IMR-90 (cell line): Measurements from ENCODE around the gene USP24. TPM values are rescaled to one million over a fixed set of nuclear protein-coding genes. Genes with fewer than 3 reads are reported as not detected.

Experiments
- ATAC-seq: fragments of 200-7000 bp; cut with Tn5 transposase; 2 replicates; pipeline ENCODE4 v1.9.1; 2020; ENCODE audit warnings: low read depth, mild to moderate bottlenecking, moderate library complexity
- BruUV-seq: library from RNA; stranded (reverse); fragments of 400-500 nt; replicated peaks from 2 replicates; lab custom pipeline; 2021; lab: Mats Ljungman, UMichigan
- CTCF ChIA-PET: fragments of 300-600 bp; formaldehyde crosslinking; extraction: SDS; loops from one replicate; lab custom pipeline; 2021; ENCODE audit warnings: antibody characterized with exemption; lab: Yijun Ruan, JAX
- POLR2A ChIA-PET: fragments of 300-600 bp; sonication (Branson Sonifier 250); formaldehyde crosslinking; loops from one replicate; lab custom pipeline; 2022; ENCODE audit warnings: antibody characterized with exemption; ENCODE audit not compliant: unreplicated experiment; lab: Charles Lee
- DNase-seq: peaks from one replicate; pipeline ENCODE4 v3.0.0; 2013
- H2AFZ ChIP-seq: replicated peaks from 2 replicates; pipeline ENCODE3; 2013; ENCODE audit warnings: low read length, mild to moderate bottlenecking; ENCODE audit not compliant: poor library complexity
- H2AK5ac ChIP-seq: 2 replicates; pipeline ENCODE4 v1.6.1; 2013; ENCODE audit warnings: low read depth, low read length, inconsistent platforms
- H2AK9ac ChIP-seq: replicated peaks from 2 replicates; pipeline ENCODE3; 2013; ENCODE audit warnings: mild to moderate bottlenecking, low read depth, low read length, moderate library complexity; ENCODE audit not compliant: poor library complexity
- H2BK120ac ChIP-seq: 2 replicates; pipeline ENCODE4 v1.6.1; 2013; ENCODE audit warnings: low read depth, low read length, inconsistent platforms
- H2BK15ac ChIP-seq: 3 replicates; pipeline ENCODE4 v1.6.1; 2013; ENCODE audit warnings: low read depth, low read length, inconsistent platforms
- H2BK20ac ChIP-seq: 2 replicates; pipeline ENCODE4 v1.6.1; 2013; ENCODE audit warnings: low read depth, mild to moderate bottlenecking, inconsistent platforms, low read length, moderate library complexity
- H2BK5ac ChIP-seq: 2 replicates; pipeline ENCODE4 v1.6.1; 2013; ENCODE audit warnings: mild to moderate bottlenecking, low read depth, low read length, inconsistent platforms; ENCODE audit not compliant: poor library complexity, severe bottlenecking
- H3K14ac ChIP-seq: replicated peaks from 2 replicates; pipeline ENCODE4 v1.6.1; 2013; ENCODE audit warnings: low read depth, low read length, inconsistent platforms
- H3K18ac ChIP-seq: 2 replicates; pipeline ENCODE4 v1.6.1; 2013; ENCODE audit warnings: low read depth, low read length, control low read depth
- H3K23ac ChIP-seq: 2 replicates; pipeline ENCODE4 v1.6.1; 2013; ENCODE audit warnings: low read depth, low read length, inconsistent platforms
- H3K27ac ChIP-seq: 2 replicates; pipeline ENCODE4 v1.5.1; 2013; ENCODE audit warnings: mild to moderate bottlenecking, control low read depth, low read length; ENCODE audit not compliant: insufficient read depth
- H3K27me3 ChIP-seq: 2 replicates; pipeline ENCODE4 v1.6.1; 2013; ENCODE audit warnings: low read length; ENCODE audit not compliant: control insufficient read depth, insufficient read depth
- H3K36me3 ChIP-seq: 2 replicates; pipeline ENCODE4 v1.6.1; 2013; ENCODE audit warnings: low read length, mixed read lengths; ENCODE audit not compliant: control insufficient read depth, insufficient read depth
- H3K4ac ChIP-seq: 2 replicates; pipeline ENCODE4 v1.6.1; 2013; ENCODE audit warnings: low read depth, low read length, inconsistent platforms
- H3K4me1 ChIP-seq: 2 replicates; pipeline ENCODE4 v1.6.1; 2013; ENCODE audit warnings: low read length, mixed read lengths; ENCODE audit not compliant: control insufficient read depth, insufficient read depth
- H3K4me2 ChIP-seq: 2 replicates; pipeline ENCODE4 v1.6.1; 2013; ENCODE audit warnings: low read depth, mild to moderate bottlenecking, control low read depth, low read length, moderate library complexity
- H3K4me3 ChIP-seq: 2 replicates; pipeline ENCODE4 v1.5.1; 2013; ENCODE audit warnings: low read depth, mild to moderate bottlenecking, control low read depth, low read length, moderate library complexity; ENCODE audit not compliant: insufficient read depth
- H3K56ac ChIP-seq: 2 replicates; pipeline ENCODE4 v1.6.1; 2013; ENCODE audit warnings: low read length, inconsistent platforms; ENCODE audit not compliant: insufficient read depth; ENCODE audit errors: extremely low read depth
- H3K79me1 ChIP-seq, 2 experiments: 2 replicates each; pipeline ENCODE4 v1.6.1; 2013; ENCODE audit warnings: low read length in 2 of 2, inconsistent platforms in 1 of 2, low read depth in 1 of 2
- H3K9ac ChIP-seq: 2 replicates; pipeline ENCODE4 v1.6.1; 2013; ENCODE audit warnings: low read depth, low read length, control low read depth
- H3K9me1 ChIP-seq: 2 replicates; pipeline ENCODE4 v1.6.1; 2013; ENCODE audit warnings: low read length, inconsistent platforms; ENCODE audit not compliant: insufficient read depth
- H3K9me3 ChIP-seq: 2 replicates; pipeline ENCODE4 v1.6.1; 2013; ENCODE audit warnings: low read length; ENCODE audit not compliant: control insufficient read depth, insufficient read depth
- H4K20me1 ChIP-seq: 2 replicates; pipeline ENCODE4 v1.6.1; 2013; ENCODE audit warnings: low read length, inconsistent platforms; ENCODE audit not compliant: insufficient read depth
- H4K5ac ChIP-seq: 2 replicates; pipeline ENCODE4 v1.6.1; 2013; ENCODE audit warnings: mild to moderate bottlenecking, low read depth, low read length, control low read depth
- H4K8ac ChIP-seq, 2 experiments: 2 replicates each; pipeline ENCODE4 v1.6.1; 2013; ENCODE audit warnings: low read depth in 2 of 2, low read length in 2 of 2, control low read depth in 1 of 2, inconsistent platforms in 1 of 2
- H4K91ac ChIP-seq: 2 replicates; pipeline ENCODE4 v1.6.1; 2013; ENCODE audit warnings: low read depth, low read length, inconsistent platforms; ENCODE audit not compliant: insufficient read depth
- BHLHE40 ChIP-seq: fragments of 150-350 bp; IDR thresholded peaks from 2 replicates; pipeline ENCODE4 v1.6.1; 2016; ENCODE audit warnings: mild to moderate bottlenecking, low read depth, low read length
- CEBPB ChIP-seq: IDR thresholded peaks from 2 replicates; pipeline ENCODE4 v1.6.1; 2012; ENCODE audit warnings: low read depth, low read length, improper control_type of control experiment
- CHD1 ChIP-seq: IDR thresholded peaks from 2 replicates; pipeline ENCODE4 v1.6.1; 2012; ENCODE audit warnings: low read depth, low read length, improper control_type of control experiment
- CTCF ChIP-seq: conservative IDR thresholded peaks from 2 replicates; pipeline ENCODE4 v1.5.1; 2012; ENCODE audit warnings: mild to moderate bottlenecking, low read depth, low read length, improper control_type of control experiment
- FOS ChIP-seq: fragments of 150-350 bp; IDR thresholded peaks from 2 replicates; pipeline ENCODE4 v1.6.1; 2016; ENCODE audit warnings: low read depth, low read length
- MAFK ChIP-seq: IDR thresholded peaks from 2 replicates; pipeline ENCODE4 v1.6.1; 2012; ENCODE audit warnings: low read depth, low read length, improper control_type of control experiment
- MAZ ChIP-seq: IDR thresholded peaks from 2 replicates; pipeline ENCODE4 v1.6.1; 2012; ENCODE audit warnings: low read depth, mild to moderate bottlenecking, low read length, improper control_type of control experiment, moderate library complexity, borderline replicate concordance
- MXI1 ChIP-seq: IDR thresholded peaks from 2 replicates; pipeline ENCODE4 v1.6.1; 2012; ENCODE audit warnings: low read depth, mild to moderate bottlenecking, low read length, moderate library complexity, borderline replicate concordance
- NFE2L2 ChIP-seq: fragments of 150-350 bp; IDR thresholded peaks from 2 replicates; pipeline ENCODE4 v1.6.1; 2016; ENCODE audit warnings: low read depth, mild to moderate bottlenecking, low read length
- POLR2A ChIP-seq: IDR thresholded peaks from 2 replicates; pipeline ENCODE4 v1.6.1; 2012; ENCODE audit warnings: mild to moderate bottlenecking, low read depth, low read length
- RAD21 ChIP-seq: IDR thresholded peaks from 2 replicates; pipeline ENCODE4 v1.6.1; 2012; ENCODE audit warnings: low read length, improper control_type of control experiment
- RCOR1 ChIP-seq: IDR thresholded peaks from 2 replicates; pipeline ENCODE4 v1.6.1; 2012; ENCODE audit warnings: mild to moderate bottlenecking, low read length, improper control_type of control experiment; ENCODE audit not compliant: insufficient replicate concordance
- RFX5 ChIP-seq: IDR thresholded peaks from 2 replicates; pipeline ENCODE4 v1.8.0; 2012; ENCODE audit warnings: low read depth, mild to moderate bottlenecking, low read length, moderate library complexity
- SMC3 ChIP-seq: fragments of 150-350 bp; IDR thresholded peaks from 2 replicates; pipeline ENCODE4 v1.6.1; 2016; ENCODE audit warnings: low read depth, mild to moderate bottlenecking, antibody characterized with exemption, low read length, moderate library complexity
- USF2 ChIP-seq: fragments of 150-350 bp; IDR thresholded peaks from 2 replicates; pipeline ENCODE4 v1.6.1; 2017; ENCODE audit warnings: mild to moderate bottlenecking, antibody characterized with exemption, low read length, low read depth
- WGBS, 2 experiments: methylation state at CpG; one replicate each; pipeline versions ENCODE4 v1.1.5 to v1.1.7; 2013; ENCODE audit warnings: missing lambda C conversion rate in 2 of 2; ENCODE audit not compliant: insufficient read length in 1 of 2; ENCODE audit errors: extremely low coverage in 2 of 2; 5-methylcytosine and 5-hydroxymethylcytosine counted together
- dilution Hi-C: fragments of 300-500 bp; cut with HindIII; formaldehyde crosslinking; loops from one replicate; pipeline ENCODE4 v1.14.3; 2018; ENCODE audit warnings: low sequenced_read_pairs; ENCODE audit not compliant: unreplicated experiment
- in situ Hi-C: fragments of 300-500 bp; cut with MboI; formaldehyde crosslinking; loops from 3 replicates; pipeline ENCODE4 v1.14.3; 2019; ENCODE audit warnings: low sequenced_read_pairs, inconsistent platforms, mixed read lengths
- intact Hi-C: fragments of 100-400 bp; cut with micrococcal nuclease; formaldehyde crosslinking; loops from 2 replicates; pipeline ENCODE4 v1.10.0; 2022
- polyA plus RNA-seq, 3 experiments: library from polyadenylated mRNA; depleted of rRNA; stranded (reverse); fragments of >200 nt; gene quantifications; 2 replicates each; pipeline ENCODE4 v1.2.3, GENCODE V29; 2012; ENCODE audit warnings: low replicate concordance in 1 of 3
- total RNA-seq: library from RNA; depleted of rRNA; stranded (reverse); fragments of >200 nt; gene quantifications from 2 replicates; pipeline ENCODE4 v1.2.3, GENCODE V29; 2012
- TF ChIP-seq, protein P1 (sequence below): fragments of 150-350 bp; IDR thresholded peaks from 2 replicates; pipeline ENCODE4 v1.6.1; 2016; ENCODE audit warnings: low read depth, mild to moderate bottlenecking, low read length, moderate library complexity, borderline replicate concordance

The USP24 gene
- total and polyA plus RNA-seq, 2 of the 4 experiments (the other 2 are of a cell fraction) = 8.4 to 36.7 TPM

- H3K27me3 ChIP-seq = no peaks in the 10 kb centered on the region
- no peak overlapping the region for H4K8ac ChIP-seq
- WGBS, 2 experiments = no CpG with 5 or more reads among the region's 3 CpGs
- in situ Hi-C loops = no loop called here
- TF ChIP-seq RCOR1 (no peak), CEBPB (no peak), RFX5 (no peak), BHLHE40 (no peak), USF2 (no peak), MXI1 (no peak), NFE2L2 (no peak), MAFK (no peak), MAZ (no peak), CTCF (no peak), FOS (no peak), CHD1 (no peak), RAD21 (no peak), POLR2A (no peak), SMC3 (no peak)
- TF ChIP-seq, protein P1, sequence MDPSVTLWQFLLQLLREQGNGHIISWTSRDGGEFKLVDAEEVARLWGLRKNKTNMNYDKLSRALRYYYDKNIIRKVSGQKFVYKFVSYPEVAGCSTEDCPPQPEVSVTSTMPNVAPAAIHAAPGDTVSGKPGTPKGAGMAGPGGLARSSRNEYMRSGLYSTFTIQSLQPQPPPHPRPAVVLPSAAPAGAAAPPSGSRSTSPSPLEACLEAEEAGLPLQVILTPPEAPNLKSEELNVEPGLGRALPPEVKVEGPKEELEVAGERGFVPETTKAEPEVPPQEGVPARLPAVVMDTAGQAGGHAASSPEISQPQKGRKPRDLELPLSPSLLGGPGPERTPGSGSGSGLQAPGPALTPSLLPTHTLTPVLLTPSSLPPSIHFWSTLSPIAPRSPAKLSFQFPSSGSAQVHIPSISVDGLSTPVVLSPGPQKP = no peak
- no peak overlapping the region for H2BK15ac ChIP-seq
- POLR2A ChIA-PET = no interaction called here
- CTCF ChIA-PET = interaction anchor here (0.7 kb wide), 1 partner anchor 750 kb away, joined by 4 read pairs; no protein-coding TSS in a partner anchor
- H4K91ac ChIP-seq = no peak overlapping the region
- BruUV-seq = no TSS peak
- no peak overlapping the region for H2BK20ac ChIP-seq
- no peaks in the 10 kb centered on the region; a peak in 2 of 4 replicates for H3K79me1 ChIP-seq
- H3K56ac ChIP-seq = no peak overlapping the region
- no peak overlapping the region for H2AFZ ChIP-seq
- H3K36me3 ChIP-seq = peaks cover 45% of the 10 kb centered on the region
- DNase-seq = no peak
- H3K9me1 ChIP-seq = peaks cover 5% of the 10 kb centered on the region
- no peak overlapping the region for H2BK120ac ChIP-seq
- no peaks in the 10 kb centered on the region for H4K20me1 ChIP-seq
- H3K9ac ChIP-seq = no peak overlapping the region
- no peak overlapping the region for H3K4me3 ChIP-seq
- H2AK5ac ChIP-seq = no peak overlapping the region
- no peak overlapping the region for H3K23ac ChIP-seq
- H3K4ac ChIP-seq = no peak overlapping the region
- intact Hi-C loops = loop anchor here (5.0 kb wide), 1 partner anchor 35 kb away; no protein-coding TSS in a partner anchor
- no peaks in the 10 kb centered on the region for H3K9me3 ChIP-seq
- no peak for ATAC-seq
- no peaks in the 10 kb centered on the region for H3K4me1 ChIP-seq
- no peak overlapping the region for H4K5ac ChIP-seq
- no peak overlapping the region for H3K18ac ChIP-seq
- H3K4me2 ChIP-seq = no peak overlapping the region
- dilution Hi-C loops = no loop called here
- no peak overlapping the region for H3K14ac ChIP-seq
- H2AK9ac ChIP-seq = no peak overlapping the region
- H2BK5ac ChIP-seq = no peak overlapping the region
- H3K27ac ChIP-seq = no peak overlapping the region
Observed at GRCh38 chr1:55087439-55087838, 127.7 kb downstream of the USP24 start.
